Loucy (cell line): ENCODE data around the gene FGF10.

Experiments used
- H2AFZ ChIP-seq: fragments of 200-600 bp; sonication (generic); 2 replicates; pipeline ENCODE4 v1.6.0; 2016; ENCODE audit warnings: antibody characterized with exemption, mild to moderate bottlenecking, low read length, moderate library complexity
- H3F3A ChIP-seq: fragments of 200-600 bp; 2 replicates; pipeline ENCODE4 v1.6.0; 2016; ENCODE audit warnings: antibody characterized with exemption, low read depth, mild to moderate bottlenecking
- H3K27me3 ChIP-seq: fragments of 200-600 bp; sonication (generic); 2 replicates; pipeline ENCODE4 v1.6.1; 2014; ENCODE audit warnings: low read length, mild to moderate bottlenecking; ENCODE audit not compliant: insufficient read depth, poor library complexity, severe bottlenecking
- H3K36me3 ChIP-seq: fragments of 200-600 bp; sonication (generic); 2 replicates; pipeline ENCODE4 v1.6.1; 2016; ENCODE audit warnings: low read length; ENCODE audit not compliant: insufficient read depth
- H3K4me1 ChIP-seq: fragments of 200-600 bp; sonication (generic); 2 replicates; pipeline ENCODE4 v1.5.1; 2014; ENCODE audit warnings: low read length, mild to moderate bottlenecking; ENCODE audit not compliant: insufficient read depth, poor library complexity, severe bottlenecking
- H3K4me2 ChIP-seq: fragments of 200-600 bp; sonication (generic); 2 replicates; pipeline ENCODE4 v1.6.0; 2014; ENCODE audit warnings: antibody characterized with exemption, low read length, low read depth, mild to moderate bottlenecking; ENCODE audit not compliant: poor library complexity, severe bottlenecking
- H3K4me3 ChIP-seq: fragments of 200-600 bp; sonication (generic); 2 replicates; pipeline ENCODE4 v1.5.1; 2014; ENCODE audit warnings: low read length, mild to moderate bottlenecking, mixed read lengths; ENCODE audit not compliant: poor library complexity, severe bottlenecking
- H3K79me2 ChIP-seq: fragments of 200-600 bp; sonication (generic); 2 replicates; pipeline ENCODE4 v1.6.1; 2014; ENCODE audit warnings: low read length; ENCODE audit not compliant: insufficient read depth
- H3K9ac ChIP-seq: fragments of 200-600 bp; sonication (generic); 2 replicates; pipeline ENCODE4 v1.6.0; 2014; ENCODE audit warnings: mild to moderate bottlenecking, low read depth, low read length, moderate library complexity; ENCODE audit not compliant: poor library complexity, severe bottlenecking
- H3K9me2 ChIP-seq: fragments of 200-600 bp; sonication (generic); replicated peaks from 2 replicates; pipeline ENCODE4 v1.6.1; 2016; ENCODE audit warnings: low read depth, low read length, mixed read lengths
- H3K9me3 ChIP-seq: fragments of 200-600 bp; sonication (generic); 2 replicates; pipeline ENCODE4 v1.6.1; 2014; ENCODE audit warnings: mild to moderate bottlenecking, antibody characterized with exemption, low read length, low read depth; ENCODE audit not compliant: insufficient read depth
- H4K20me1 ChIP-seq: fragments of 200-600 bp; sonication (generic); 2 replicates; pipeline ENCODE4 v1.6.0; 2014; ENCODE audit warnings: antibody characterized with exemption, low read length, mild to moderate bottlenecking; ENCODE audit not compliant: insufficient read depth, poor library complexity, severe bottlenecking
- EZH2phosphoT487 ChIP-seq: fragments of 200-600 bp; IDR thresholded peaks from 2 replicates; pipeline ENCODE4 v1.6.1; 2018; ENCODE audit warnings: antibody characterized with exemption, mild to moderate bottlenecking, moderate library complexity, borderline replicate concordance
- TF ChIP-seq, protein P1 (sequence below): fragments of 200-600 bp; sonication (generic); conservative IDR thresholded peaks from 2 replicates; pipeline ENCODE4 v1.5.1; 2014; ENCODE audit warnings: mild to moderate bottlenecking, antibody characterized with exemption, low read length

Gene FGF10

DNA sequence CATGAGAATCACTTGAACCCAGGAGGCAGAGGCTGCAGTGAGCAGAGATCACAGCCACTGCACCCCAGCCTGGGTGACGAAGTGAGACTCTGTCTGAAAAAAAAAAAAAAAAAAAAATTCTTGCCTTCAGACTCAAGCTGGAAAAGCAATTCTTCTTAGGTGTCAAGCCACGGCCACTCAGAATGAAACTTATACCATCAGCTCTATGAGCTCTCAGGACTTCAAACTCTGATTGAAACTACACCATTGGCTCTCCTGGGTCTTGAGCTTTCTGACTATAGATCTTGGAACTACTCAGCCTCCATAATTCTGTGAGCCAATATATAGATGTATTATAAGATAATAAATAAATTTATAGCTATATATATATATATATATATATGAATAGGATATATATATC, 12.9 kb upstream of the FGF10 start:
- no peak overlapping the region for H3K9ac ChIP-seq
- no peaks in the 10 kb centered on the region for H3K79me2 ChIP-seq
- no peaks in the 10 kb centered on the region for H3F3A ChIP-seq
- TF ChIP-seq, protein P1, sequence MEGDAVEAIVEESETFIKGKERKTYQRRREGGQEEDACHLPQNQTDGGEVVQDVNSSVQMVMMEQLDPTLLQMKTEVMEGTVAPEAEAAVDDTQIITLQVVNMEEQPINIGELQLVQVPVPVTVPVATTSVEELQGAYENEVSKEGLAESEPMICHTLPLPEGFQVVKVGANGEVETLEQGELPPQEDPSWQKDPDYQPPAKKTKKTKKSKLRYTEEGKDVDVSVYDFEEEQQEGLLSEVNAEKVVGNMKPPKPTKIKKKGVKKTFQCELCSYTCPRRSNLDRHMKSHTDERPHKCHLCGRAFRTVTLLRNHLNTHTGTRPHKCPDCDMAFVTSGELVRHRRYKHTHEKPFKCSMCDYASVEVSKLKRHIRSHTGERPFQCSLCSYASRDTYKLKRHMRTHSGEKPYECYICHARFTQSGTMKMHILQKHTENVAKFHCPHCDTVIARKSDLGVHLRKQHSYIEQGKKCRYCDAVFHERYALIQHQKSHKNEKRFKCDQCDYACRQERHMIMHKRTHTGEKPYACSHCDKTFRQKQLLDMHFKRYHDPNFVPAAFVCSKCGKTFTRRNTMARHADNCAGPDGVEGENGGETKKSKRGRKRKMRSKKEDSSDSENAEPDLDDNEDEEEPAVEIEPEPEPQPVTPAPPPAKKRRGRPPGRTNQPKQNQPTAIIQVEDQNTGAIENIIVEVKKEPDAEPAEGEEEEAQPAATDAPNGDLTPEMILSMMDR, result no peak
- no peak for TF ChIP-seq EZH2phosphoT487
- no peak overlapping the region for H2AFZ ChIP-seq
- H3K4me2 ChIP-seq, result no peak overlapping the region
- H3K9me3 ChIP-seq, result no peaks in the 10 kb centered on the region
- H4K20me1 ChIP-seq, result no peaks in the 10 kb centered on the region
- no peaks in the 10 kb centered on the region for H3K36me3 ChIP-seq
- H3K4me1 ChIP-seq, result no peaks in the 10 kb centered on the region
- no peak overlapping the region for H3K4me3 ChIP-seq
- H3K9me2 ChIP-seq, result no peaks in the 10 kb centered on the region
- H3K27me3 ChIP-seq, result no peaks in the 10 kb centered on the region

GRCh38 chr5:44401611-44402010, 12.4 kb upstream of the FGF10 start:
- no peak for TF ChIP-seq EZH2phosphoT487
- TF ChIP-seq, protein P1, result no peak

GRCh38 chr5:44398382-44398781, 9.2 kb upstream of the FGF10 start:
- TF ChIP-seq EZH2phosphoT487, result no peak
- TF ChIP-seq, protein P1, result no peak
- Histone ChIP-seq H3K27me3 (no peaks in the 10 kb centered on the region), H3K9ac (no peak overlapping the region), H3K4me3 (no peak overlapping the region), H3K4me1 (no peaks in the 10 kb centered on the region), H3K9me2 (no peaks in the 10 kb centered on the region), H2AFZ (no peak overlapping the region), H3K9me3 (no peaks in the 10 kb centered on the region), H3K36me3 (no peaks in the 10 kb centered on the region), H3K4me2 (no peak overlapping the region), H4K20me1 (no peaks in the 10 kb centered on the region), H3F3A (no peaks in the 10 kb centered on the region), H3K79me2 (no peaks in the 10 kb centered on the region)

More at GRCh38 chr5:44401611-44402010, 12.4 kb upstream of the FGF10 start:
- Histone ChIP-seq H3K4me2 (no peak overlapping the region), H3K9me3 (no peaks in the 10 kb centered on the region), H4K20me1 (no peaks in the 10 kb centered on the region), H3K4me1 (no peaks in the 10 kb centered on the region), H3K9ac (no peak overlapping the region), H3K36me3 (no peaks in the 10 kb centered on the region), H3K4me3 (no peak overlapping the region), H3K9me2 (no peaks in the 10 kb centered on the region), H2AFZ (no peak overlapping the region), H3F3A (no peaks in the 10 kb centered on the region), H3K79me2 (no peaks in the 10 kb centered on the region), H3K27me3 (no peaks in the 10 kb centered on the region)
